ENCODE data around the gene ULK1.
"Not testable (repeated sequence)": the region's sequence is repeated elsewhere in the genome, so short reads cannot be mapped to it uniquely, and the experiment has no call there.

Gene ULK1

DNA sequence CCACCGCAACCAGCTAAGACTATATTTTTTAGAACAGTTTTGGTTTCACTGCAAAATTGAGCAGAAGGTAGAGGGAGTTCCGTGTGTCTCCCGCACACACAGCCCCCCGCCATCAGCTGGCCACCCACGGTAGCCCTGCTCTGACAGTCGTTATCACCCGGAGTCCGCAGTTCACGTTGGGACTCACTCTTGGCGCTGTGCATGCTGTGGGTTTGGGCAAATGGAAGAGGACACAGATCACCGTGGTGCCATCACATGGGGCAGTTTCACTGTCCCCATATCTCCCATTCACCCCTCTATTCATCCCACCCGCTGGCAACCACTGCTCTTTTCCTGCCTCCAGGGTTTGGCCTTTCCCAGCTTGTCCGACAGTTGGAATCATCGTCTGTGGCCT lies 31.8 kb upstream of the ULK1 start:
- FAIRE-seq = no peak

DNA sequence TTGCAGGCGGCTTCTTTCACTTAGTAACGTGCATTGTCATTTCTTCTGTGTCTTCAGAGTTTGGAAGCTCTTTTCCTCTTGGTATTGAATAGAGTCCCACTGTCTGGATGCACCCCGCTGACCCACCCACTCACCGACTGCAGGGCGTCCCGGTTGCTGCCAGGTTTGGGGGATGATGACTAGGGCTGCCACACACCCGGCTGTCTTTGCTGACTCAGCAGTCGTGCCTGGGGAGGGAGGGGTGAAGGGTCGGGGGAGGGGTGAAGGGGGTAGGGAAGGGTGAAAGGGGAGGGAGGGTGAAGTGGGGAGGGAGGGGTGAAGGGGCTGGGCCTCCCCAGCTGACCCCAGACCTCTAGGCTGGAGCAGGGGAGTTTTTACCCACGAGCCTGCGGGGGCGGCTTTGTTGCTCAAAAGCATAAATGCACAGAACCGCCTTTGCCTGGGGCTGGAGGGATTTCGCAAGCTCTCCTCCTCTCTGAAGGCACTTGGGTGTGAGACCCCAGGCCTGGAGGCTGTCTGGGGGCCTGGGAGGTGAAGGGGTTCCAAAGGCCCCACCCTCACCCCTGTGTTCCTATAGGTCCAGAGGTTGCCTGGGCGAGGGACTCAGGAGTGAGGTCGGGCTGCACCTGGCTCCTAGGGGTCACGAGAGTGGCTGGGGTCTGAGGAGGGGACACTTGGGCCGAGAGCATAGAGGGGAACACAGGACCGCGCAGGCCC lies 31.3 kb upstream of the ULK1 start:
- FAIRE-seq = no peak

DNA sequence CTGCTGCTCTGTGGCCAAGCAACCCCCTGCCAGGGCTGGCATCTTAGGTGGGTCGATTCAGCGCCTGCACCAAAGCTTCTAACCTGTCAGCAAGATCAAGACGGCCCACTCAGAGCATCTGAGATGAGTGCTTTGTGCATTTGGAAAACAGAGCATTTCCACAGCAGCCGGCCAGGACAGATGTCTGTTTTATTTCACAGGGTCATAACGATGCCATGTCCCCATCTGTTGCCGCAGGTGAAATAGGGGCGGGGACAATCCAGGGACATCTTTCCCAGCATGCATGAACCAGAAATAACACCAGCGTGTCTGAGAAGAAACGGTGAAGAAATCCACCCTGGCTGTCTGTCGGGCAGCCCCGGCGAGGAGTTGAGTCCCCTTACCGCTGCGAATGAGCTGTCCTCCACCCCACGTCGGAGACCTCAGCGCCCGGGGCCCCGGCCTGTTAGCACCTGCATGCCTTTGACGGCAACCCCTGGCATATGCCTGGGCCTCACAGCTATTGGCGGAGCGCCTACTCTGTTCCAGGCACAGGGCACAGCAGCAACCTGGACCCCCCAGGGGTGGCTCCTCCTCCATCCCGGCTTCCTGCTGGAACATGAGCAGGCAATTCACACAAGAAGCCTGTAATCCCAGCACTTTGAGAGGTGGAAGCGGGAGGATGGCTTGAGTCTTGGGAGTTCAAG lies 30.6 kb upstream of the ULK1 start:
- no peak for FAIRE-seq

DNA sequence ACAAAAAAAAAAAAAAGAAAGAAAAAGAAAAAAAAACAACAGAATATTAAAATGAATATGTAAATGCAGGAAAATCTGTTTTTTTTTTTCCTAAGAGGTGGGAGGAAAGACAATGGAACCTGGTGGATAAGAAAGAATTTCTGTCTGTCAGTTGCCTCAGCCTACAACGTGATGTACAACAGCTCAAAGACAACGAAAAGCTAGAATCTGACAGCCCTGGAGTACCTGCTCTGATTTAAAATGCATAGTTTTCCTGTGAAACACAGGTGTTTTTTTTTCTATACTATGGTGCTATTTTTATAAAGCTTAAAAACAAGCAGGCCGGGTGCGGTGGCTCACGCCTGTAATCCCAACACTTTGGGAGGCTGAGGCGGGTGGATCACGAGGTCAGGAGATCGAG lies 30.0 kb upstream of the ULK1 start:
- no peak for FAIRE-seq

DNA sequence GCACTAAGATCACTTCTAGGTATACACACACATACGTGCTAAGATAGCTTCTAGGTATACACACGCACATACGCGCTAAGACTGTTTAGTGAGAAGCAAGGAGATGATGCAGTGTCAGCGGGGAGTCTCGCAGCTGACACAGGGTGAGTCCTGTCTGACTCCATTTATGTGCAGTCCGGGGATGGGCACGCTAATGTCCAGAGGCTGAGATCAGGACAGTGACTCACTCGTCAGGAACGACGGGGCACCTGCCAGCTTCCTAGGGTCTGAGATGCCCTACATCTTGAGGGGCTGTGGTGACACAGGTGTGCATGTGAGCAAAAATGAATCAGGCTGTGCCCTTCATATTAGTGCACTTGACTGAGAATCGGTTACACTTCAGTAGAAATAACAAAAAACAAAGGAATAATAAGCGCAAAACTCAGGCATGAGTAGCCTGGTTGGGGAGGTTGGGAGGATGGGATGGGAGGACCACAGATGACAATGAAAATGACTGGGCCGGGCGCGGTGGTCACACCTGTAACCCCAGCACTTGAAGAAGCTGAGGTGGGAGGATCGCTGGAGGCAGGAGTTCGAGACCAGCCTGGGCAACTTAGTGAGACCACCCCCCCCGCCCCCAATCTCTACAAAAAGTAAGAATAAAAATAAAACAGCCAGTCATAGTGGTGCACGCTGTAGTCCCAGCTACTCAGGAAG lies 29.1 kb upstream of the ULK1 start:
- FAIRE-seq = no peak

DNA sequence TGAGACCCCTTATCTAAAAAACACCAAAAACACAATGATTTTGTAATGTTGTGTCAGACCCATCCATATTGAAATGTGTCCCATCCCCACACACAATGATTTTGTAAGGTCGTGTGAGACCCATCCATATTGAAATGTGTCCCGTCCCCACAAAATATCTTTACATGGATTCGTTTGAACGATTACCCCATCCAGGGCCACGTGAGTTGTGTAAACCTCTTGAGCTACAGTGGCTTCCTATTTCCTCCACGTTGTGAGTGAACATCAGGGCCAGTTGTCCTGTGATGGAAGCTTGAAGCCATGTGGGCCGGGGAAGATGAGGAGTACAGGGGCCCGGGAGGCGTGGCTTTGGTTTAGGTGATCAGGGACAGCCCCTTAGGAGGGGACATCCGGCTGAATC lies 27.0 kb upstream of the ULK1 start:
- no peak for FAIRE-seq

DNA sequence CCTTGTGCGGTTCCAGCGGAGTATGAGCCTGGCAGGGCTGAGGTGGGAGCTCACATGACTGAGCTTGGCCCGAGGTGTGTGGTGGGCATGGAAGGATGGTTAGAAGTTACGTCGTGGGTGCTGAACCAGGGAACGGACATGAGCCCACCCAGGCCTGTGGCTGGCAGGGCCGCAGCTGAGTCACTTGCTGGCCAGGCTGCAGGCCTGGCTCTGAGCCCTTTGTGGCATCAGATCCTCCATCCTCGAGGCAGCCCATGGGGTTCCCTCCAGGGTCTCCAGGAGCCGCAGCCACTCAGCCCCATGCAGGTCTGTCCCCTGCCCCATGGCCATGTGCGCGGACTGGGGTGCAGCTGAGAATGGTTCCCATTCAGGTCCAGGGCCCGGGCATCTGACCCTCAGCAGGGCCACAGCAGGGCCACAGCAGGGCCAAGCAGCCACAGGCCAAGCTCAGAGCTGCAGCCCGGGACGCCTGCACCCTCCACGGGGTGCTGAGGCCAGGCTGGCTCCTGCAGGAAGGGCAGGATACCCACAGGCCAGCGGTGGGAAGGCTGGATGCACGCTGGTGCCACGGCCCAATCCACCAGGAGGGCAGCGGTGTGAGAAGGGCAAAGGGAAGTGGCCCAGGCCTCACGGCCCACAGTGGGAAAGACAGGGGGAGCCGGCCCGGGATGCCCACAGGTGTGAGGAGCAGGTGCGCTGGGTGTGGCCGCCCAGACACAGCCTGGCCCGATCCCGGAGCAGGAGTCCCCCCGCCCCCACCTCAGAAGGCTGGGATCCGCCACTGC lies 26.3 kb upstream of the ULK1 start:
- FAIRE-seq = no peak

DNA sequence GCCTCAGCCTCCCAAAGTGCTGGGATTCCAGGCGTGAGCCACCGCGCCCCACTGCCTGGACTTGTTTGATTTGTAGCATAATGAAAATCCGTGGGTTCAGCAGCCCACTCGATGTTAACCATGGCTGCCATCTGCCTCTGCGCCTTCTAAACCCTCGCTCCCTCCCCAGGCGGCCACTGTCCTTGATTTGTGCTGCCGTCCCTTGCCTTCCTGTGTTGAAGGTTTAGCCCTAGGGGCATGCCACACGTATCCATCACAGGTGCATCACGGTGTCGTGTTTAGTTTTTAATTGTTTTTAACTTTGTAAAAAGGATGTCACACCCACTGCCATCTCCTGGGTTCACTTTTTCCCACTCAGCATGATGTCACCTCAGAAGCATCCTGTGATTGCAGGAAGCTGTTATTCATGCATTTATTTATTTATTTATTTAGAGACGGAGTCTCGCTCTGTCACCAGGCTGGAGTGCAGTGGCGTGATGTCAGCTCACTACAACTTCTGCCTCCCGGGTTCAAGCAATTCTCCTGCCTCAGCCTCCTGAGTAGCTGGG lies 24.5 kb upstream of the ULK1 start:
- no peak for FAIRE-seq

DNA sequence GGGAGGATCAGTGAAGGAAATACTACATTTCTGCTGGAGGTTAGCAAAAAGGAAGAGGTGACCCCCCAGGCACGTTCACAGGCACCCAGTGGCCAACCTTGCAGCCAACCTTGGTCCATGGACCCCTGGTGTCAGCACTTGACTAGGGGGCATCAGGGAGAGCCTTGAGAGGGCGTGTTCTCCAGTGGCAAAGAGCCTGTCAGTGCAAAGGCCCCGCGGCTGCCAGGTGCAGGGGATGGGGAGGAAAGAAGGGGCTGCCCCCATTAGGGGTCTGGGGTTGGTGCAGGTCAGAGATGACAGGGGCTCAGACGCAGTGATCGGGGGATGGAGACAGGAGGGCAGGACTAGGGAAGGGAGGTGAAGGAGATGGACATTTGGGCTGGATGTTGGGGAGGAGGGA lies 22.7 kb upstream of the ULK1 start:
- FAIRE-seq = no peak

DNA sequence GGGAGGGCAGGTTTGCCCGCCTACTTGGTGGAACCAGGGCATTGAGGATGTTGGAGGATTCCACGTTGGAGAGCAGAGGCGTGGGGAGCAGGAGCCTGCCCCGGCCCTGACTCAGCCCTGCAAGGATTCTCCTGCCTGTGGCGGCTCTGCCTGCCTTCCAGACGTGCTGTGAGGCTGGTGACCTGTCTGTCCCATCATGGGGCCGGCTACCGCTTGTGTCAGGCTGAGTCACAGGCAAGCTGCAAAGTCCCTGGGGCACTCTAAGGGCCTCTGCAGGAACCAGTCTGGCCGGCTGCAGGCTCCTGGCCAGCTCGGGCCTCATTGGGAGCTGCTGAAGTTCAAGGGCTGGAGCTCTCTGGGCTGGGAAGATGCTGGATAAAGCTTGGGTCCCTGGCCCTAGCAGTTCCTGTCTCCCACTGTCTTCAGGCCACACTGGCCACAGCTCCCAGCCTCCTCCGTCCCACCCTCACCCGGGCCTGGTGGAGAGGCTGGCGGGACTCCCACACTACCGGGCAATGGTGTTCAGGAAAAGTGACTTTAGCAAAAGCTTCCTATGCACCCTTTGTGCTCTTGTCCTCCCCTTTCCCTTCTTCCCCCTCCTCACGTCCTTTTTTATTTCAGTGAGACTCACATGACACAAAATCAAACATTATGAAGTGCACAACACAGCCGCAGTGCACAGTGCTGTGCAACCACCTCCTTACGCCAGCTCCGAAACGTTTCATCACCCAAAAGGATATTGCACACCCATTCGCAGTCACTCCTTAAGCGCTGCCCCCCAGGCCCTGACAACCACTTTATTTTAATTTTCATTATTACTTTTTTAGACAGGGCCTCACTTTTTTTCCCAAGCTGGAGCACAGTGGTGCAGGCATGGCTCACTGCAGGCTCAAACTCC lies 22.0 kb upstream of the ULK1 start:
- FAIRE-seq = no peak

DNA sequence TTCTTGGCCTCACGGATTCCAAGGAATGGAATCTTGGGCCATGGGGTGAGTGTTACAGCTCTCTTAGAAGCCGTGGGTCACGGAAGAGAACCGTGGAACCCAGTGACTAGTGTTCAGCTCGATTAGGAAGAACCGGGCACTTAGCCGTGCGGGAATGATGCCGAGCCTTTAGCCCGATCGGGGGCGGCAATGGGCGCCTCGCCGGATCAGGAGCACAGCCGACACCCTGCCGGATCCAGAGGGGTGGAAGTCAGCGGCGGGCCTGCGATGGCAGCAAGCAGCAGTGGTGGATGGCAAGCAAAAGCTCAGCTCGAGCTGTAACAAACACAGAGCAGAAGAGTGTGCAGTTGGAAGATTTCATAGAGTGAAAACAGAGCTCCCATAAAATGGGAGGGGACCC lies 21.1 kb upstream of the ULK1 start:
- FAIRE-seq = no peak

DNA sequence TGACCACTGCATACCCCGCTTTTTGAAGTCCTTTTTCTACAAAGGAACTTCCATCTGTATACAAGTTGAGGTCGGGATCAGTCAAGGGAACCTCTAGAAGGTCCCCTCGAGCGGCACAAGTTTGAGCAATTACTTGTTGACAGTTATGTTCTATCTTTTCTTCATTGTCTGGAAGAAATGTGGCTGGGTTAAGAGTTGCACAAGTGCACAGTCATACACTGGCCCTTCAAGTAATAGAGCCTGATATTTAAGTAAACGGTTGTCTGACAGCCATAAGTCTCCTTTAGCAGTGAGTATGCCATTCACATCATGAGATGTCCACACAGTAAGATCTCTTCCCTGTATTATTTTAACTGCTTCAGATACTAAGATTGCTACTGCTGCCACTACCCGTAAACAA lies 19.4 kb upstream of the ULK1 start:
- not testable (repeated sequence) for FAIRE-seq

DNA sequence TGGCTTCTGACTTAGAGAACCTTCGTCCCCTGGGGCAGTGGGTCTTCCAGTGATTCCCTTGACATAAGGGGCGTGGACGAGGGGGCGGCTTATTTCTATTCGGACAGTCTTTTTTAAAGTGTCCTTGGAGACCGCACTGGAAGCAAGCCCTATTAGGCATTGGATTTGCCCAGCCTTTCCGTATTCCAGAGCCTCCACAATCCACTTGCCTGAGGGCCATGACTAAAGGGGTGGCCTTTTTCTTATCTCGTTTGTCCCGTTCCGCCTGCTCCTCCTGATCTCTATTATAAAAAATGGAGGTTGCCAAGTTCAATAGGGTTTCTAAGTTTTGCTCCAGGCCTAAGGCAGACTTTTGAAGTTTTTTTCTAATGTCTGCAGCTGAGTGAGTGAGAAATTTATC lies 17.2 kb upstream of the ULK1 start:
- not testable (repeated sequence) for FAIRE-seq

DNA sequence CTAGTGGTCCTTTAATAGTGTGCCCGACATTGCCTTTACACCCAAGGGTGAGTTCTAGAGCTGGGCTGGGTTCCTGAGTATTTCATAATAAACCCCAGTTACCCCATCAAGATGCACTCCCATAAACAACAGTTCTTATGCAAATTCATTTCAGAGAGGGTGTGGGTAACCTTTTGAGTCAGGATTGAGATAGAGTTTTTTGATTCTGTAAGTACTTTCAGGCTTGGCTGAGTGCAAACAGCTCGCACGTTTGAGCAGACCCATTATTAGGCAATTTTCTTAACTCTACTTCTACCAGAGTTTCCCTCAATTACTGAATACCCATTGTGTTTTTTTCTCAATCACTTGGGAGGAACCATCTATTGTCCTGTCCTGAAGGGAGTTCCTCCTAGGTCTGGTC lies 16.0 kb upstream of the ULK1 start:
- not testable (repeated sequence) for FAIRE-seq

DNA sequence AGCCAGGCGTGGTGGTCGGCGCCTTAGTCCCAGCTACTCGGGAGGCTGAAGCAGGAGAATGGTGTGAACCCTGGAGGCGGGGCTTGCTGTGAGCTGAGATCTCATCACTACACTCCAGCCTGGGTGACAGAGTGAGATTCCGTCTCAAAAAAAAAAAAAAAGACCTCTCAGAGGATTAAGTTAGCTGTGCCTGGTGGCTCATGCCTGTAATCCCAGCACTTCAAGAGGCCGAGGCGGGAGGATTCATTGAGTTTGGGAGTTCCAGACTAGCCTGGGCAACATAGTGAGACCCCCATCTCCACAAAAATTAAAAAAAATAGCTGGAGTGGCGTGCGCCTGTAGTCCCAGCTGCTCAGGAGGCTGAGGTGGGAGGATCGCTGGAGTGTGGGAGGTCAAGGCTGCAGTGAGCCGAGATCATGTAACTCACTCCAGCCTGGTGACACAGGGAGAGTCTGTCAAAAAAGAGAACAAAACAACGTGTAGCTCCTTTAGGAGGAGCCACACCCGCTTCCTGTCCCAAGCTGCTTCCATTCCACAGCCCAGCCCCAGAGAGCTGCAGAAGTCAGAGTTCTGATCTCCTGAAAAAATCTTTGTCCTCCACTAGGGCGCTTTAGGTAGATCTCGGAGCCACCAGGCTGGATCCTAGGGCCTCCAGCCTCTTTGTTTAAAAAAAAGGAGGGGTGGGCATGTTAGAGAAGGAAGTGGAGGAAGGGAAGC lies 11.5 kb upstream of the ULK1 start:
- no peak for FAIRE-seq

DNA sequence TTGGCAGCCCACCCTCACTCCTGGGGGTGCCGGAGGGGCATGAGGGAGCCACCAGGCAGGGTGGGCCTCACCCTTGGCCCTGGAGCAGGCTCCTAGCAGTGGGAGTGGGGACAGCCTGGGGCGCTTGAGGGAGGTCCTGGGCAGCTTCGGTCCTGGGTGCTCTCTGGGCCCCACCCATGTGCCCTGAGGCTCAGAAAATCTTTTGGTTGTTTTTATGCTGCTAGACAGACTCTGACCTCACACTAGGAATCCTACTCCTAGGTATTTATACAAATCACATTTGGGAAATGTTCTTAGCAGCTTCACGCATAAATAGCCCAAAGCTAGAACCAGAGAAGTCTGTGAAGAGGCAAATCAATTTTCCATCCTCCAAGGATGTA lies 10.9 kb upstream of the ULK1 start:
- no peak for FAIRE-seq

DNA sequence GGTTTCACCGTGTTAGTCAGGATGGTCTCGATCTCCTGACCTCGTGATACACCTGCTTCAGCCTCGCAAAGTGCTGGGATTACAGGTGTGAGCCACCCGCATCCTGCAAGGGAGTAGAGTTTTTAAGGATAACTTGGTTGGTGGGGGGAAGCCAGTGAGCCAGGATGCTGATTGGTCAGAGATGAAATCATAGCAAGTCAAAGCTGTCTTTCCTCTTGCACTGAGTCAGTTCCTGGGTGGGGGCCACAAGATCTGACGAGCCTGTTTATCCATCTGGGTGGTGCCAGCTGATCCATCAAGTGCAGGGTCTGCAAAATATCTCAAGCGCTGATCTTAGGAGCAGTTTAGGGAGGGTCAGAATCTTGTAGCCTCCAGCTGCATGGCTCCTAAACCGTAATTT lies 9.3 kb upstream of the ULK1 start:
- not testable (repeated sequence) for FAIRE-seq

DNA sequence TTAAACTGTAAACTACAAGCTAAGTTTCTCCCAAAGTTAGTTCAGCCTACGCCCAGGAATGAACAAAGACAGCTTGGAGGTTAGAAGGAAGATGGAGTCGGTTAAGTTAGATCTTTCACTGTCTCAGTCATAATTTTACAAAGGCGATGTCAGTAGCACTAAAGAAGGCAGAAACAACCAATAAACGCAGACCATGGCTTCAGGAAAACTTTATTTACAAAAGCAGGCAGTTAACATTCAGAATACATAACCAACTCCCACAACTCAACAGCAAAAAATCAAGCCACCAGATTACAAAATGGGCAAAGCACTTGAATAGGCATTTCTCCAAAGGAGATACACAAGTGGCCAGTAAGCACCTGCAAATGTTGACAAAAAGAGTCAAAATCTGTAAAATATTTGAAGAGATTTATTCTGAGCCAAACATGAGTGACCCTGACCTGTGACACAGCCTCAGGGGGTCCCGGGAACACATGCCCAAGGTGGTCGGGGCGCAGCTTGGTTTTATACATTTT lies 8.8 kb upstream of the ULK1 start:
- FAIRE-seq = no peak

DNA sequence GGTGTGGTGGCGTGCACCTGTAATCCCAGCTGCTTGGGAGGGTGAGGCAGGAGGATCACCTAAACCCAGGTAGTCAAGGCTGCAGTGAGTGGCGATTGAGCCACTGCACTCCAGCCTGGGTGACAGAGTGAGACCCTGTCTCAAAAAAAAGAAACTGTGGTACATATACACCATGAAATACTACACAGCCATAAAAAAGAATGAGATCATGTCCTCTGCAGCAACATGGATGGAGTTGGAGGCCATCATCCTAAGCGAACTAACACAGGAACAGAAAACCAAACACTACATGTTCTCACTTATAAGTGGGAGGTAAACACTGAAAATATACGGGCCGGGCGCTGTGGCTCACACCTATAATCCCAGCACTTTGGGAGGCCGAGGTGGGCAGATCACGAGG lies 2.7 kb upstream of the ULK1 start:
- FAIRE-seq = not testable (repeated sequence)

DNA sequence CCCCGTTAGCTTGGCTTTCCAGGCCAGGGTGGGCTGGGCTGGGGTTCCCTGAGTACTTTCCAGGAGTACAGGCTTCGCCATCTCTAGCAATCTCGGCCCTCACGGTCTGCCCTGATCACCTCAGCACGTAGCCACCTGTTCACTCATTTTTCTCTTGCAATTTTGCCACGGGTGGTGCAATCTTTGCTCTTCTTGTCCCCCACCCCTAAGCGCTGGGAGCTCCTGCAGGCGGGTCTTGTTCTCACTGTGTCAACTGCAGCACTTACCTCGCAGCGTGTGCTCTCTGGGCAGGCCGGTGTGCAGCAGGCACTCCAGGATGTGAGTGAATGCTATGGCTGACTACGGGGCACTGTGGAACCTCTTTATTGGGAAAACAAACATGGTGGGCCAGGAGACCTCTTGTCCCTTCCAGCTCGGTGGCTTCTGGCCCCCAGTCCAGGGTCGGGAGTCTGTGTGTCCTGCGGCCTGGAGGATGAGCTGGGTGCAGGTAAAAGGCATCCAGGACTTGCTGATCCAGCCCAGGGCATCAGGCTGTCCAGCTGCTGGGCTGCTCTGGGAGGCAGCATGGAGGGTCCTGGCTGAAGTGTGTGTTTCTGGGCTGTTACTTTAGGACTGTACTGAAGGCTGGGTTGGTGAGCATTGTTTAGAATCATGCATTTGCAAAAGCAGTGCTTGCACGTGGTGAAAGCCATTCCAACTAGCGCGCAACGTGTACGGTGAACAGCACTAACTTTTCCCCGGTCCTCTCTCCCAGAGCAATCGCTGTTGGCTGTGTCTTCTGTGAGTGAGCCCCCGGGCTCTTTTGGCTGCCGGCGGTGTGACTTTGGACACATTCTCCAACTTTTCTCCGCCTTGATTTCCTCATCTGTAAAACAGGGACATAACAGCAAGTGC lies 1.5 kb upstream of the ULK1 start:
- no peak for FAIRE-seq
